Cardiac fibroblast (primary cell): Measurements from ENCODE around the gene OPN1SW.

Experiments used
- DNase-seq, 2 donors: peaks; one replicate each; pipeline versions ENCODE4 v3.0.0 to v3.0.0-alpha.2; 2010; ENCODE audit warnings: low read depth in 2 of 2
- H3K4me3 ChIP-seq, 2 donors: replicated peaks in 1 of 2; 1 replicate in 1 of 2; 2 replicates in 1 of 2; pipeline ENCODE4 v1.5.1; 2011; ENCODE audit warnings: low read depth in 2 of 2, low read length in 2 of 2, mild to moderate bottlenecking in 2 of 2, moderate library complexity in 1 of 2
- CTCF ChIP-seq: IDR thresholded peaks from one replicate; pipeline ENCODE4 v1.5.1; 2011; ENCODE audit warnings: low read depth, mild to moderate bottlenecking, low read length, inconsistent platforms

OPN1SW gene

GRCh38 chr7:128763541-128763940, 12.1 kb downstream of the OPN1SW start:
- DNase-seq, result peak in 1 of 2 donors; percentile 33
- TF ChIP-seq CTCF, result no peak
- no peak overlapping the region for H3K4me3 ChIP-seq

- no peak for TF ChIP-seq CTCF
- no peak overlapping the region for H3K4me3 ChIP-seq
- no peak for DNase-seq
Measured at GRCh38 chr7:128759242-128759641, 16.4 kb downstream of the OPN1SW start.

- DNase-seq, result no peak
- no peak for TF ChIP-seq CTCF
- no peak overlapping the region for H3K4me3 ChIP-seq
Measured at GRCh38 chr7:128758553-128758952, 17.0 kb downstream of the OPN1SW start.

GRCh38 chr7:128757203-128757602, 18.4 kb downstream of the OPN1SW start:
- no peak for TF ChIP-seq CTCF
- DNase-seq, result peak in 1 of 2 donors; percentile 15

GRCh38 chr7:128755819-128756476, 19.6 kb downstream of the OPN1SW start:
- TF ChIP-seq CTCF, result no peak
- H3K4me3 ChIP-seq, result no peak overlapping the region
- DNase-seq, result peak; percentile 66 to 95

More at GRCh38 chr7:128757203-128757602, 18.4 kb downstream of the OPN1SW start:
- no peak overlapping the region for H3K4me3 ChIP-seq

- no peak for TF ChIP-seq CTCF
- no peak for DNase-seq
- no peak overlapping the region for H3K4me3 ChIP-seq
Measured at GRCh38 chr7:128755075-128755818, 20.3 kb downstream of the OPN1SW start.
